PC-3 (cell line): ENCODE measurements around the gene DAAM1.

ENCODE experiments used
- EZH2 ChIP-seq: fragments of 300-600 bp; sonication (generic); IDR thresholded peaks from one replicate; pipeline ENCODE4 v1.6.1; 2017; ENCODE audit warnings: antibody characterized with exemption, mild to moderate bottlenecking, low read length; ENCODE audit not compliant: unreplicated experiment
- EZH2phosphoT487 ChIP-seq: fragments of 300-600 bp; sonication (generic); IDR thresholded peaks from 2 replicates; pipeline ENCODE4 v1.6.1; 2018; ENCODE audit warnings: mild to moderate bottlenecking, antibody characterized with exemption, low read length, borderline replicate concordance
- TF ChIP-seq, protein P1 (sequence below): fragments of 300-600 bp; sonication (generic); conservative IDR thresholded peaks from 2 replicates; pipeline ENCODE4 v1.5.1; 2017; ENCODE audit warnings: antibody characterized with exemption, low read depth, mild to moderate bottlenecking, low read length

DNA sequence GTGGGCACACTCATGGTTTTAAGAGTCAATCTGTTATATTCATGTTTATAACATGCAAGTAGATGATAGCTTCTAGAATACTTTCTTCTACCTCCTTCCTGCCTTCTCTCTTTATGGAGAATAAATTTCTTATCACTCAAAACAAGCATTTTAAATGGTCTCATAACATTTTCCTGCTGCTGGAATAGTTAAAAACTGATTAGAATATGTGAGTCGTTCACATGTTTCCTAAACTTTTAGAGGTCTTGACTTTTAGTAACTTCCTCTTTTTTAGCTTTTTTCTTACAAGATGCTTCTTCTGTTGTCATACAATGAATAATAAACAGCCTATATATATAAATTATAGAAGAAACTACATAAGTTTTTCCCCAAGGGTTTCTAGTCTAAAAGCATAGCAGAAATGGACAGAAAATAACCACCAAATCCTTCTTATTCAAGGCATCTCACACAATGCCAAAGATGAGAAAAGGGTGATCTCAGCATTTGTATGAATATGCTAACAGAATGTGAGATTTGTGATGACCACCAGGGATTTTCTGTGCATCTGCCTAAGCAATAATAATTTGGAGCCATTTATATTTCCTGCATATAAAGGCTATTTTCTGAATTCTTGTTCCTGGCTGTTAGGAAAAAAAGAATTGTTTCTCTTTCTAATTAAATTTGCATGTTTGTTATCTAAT lies 127.8 kb downstream of the DAAM1 start:
- TF ChIP-seq, protein P1, sequence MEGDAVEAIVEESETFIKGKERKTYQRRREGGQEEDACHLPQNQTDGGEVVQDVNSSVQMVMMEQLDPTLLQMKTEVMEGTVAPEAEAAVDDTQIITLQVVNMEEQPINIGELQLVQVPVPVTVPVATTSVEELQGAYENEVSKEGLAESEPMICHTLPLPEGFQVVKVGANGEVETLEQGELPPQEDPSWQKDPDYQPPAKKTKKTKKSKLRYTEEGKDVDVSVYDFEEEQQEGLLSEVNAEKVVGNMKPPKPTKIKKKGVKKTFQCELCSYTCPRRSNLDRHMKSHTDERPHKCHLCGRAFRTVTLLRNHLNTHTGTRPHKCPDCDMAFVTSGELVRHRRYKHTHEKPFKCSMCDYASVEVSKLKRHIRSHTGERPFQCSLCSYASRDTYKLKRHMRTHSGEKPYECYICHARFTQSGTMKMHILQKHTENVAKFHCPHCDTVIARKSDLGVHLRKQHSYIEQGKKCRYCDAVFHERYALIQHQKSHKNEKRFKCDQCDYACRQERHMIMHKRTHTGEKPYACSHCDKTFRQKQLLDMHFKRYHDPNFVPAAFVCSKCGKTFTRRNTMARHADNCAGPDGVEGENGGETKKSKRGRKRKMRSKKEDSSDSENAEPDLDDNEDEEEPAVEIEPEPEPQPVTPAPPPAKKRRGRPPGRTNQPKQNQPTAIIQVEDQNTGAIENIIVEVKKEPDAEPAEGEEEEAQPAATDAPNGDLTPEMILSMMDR, result no peak
- TF ChIP-seq EZH2phosphoT487 (no peak), EZH2 (no peak)
